GM12874 (cell line): ENCODE results near the gene CARMIL3.

Experiments
- CTCF ChIP-seq: IDR thresholded peaks from 2 replicates; pipeline ENCODE4 v1.5.1; 2011; ENCODE audit warnings: low read depth, mild to moderate bottlenecking, control low read depth, low read length, moderate library complexity; ENCODE audit not compliant: insufficient read depth

The CARMIL3 gene

GRCh38 chr14:24075485-24076301 is 23.9 kb downstream of the CARMIL3 start:
- no peak for TF ChIP-seq CTCF

- TF ChIP-seq CTCF: no peak
Measured at GRCh38 chr14:24076302-24076601, 24.4 kb downstream of the CARMIL3 start.

- no peak for TF ChIP-seq CTCF
Measured at GRCh38 chr14:24077086-24077485, 25.3 kb downstream of the CARMIL3 start.

- no peak for TF ChIP-seq CTCF
Measured at GRCh38 chr14:24078146-24078545, 26.3 kb downstream of the CARMIL3 start.

- TF ChIP-seq CTCF: no peak
Measured at GRCh38 chr14:24079491-24080141, 27.8 kb downstream of the CARMIL3 start.

GRCh38 chr14:24080142-24080530 is 28.3 kb downstream of the CARMIL3 start:
- no peak for TF ChIP-seq CTCF

- TF ChIP-seq CTCF: no peak
Measured at GRCh38 chr14:24080888-24081738, 29.3 kb downstream of the CARMIL3 start.
